ENCODE measurements around the gene UFD1. TPM values are rescaled to one million over a fixed set of nuclear protein-coding genes. Genes with fewer than 3 reads are reported as not detected.

The UFD1 gene
- total and polyA plus RNA-seq, 9 of the 15 experiments (the other 6 are each of a cell fraction or from before 2014, with no cell fraction given) = 238 to 645 (median 363) TPM

DNA sequence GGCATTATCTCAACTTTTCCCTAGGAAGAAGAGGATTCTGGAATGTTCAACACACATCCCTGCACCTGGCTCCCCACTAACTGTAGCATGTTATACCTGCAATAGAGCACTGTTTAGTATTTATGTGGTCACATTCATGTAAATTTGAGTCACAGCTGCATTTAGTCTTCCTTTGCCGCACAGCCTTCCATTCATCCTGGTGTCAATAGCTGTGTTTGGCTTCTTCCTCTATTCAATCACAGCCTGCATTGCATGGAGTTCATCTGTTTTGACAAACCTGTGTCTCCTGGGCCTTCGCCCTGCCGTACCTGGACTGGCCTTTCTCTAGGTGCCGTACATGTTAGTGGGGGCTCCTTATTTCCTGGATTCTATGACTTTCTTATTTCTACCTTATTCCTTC is 27.4 kb downstream of the UFD1 start:
- Histone ChIP-seq H3K9me1 (ENCODE audit: control insufficient read depth, insufficient read depth, low read length) (no peaks in the 10 kb centered on the region), H3K4me3 (no peak overlapping the region), H3K27me3 (ENCODE audit: control insufficient read depth in 2 of 2, insufficient read depth in 2 of 2, low read length in 2 of 2) (no peaks in the 10 kb centered on the region), H4K20me1 (replicated peaks; ENCODE audit: control insufficient read depth, insufficient read depth, low read length) (0 out of 2 replicates have a peak, but pooled peaks cover 5% of the 10 kb centered on the region), H3K27ac (ENCODE audit: extremely low read depth, low read depth, low read length) (no peak overlapping the region), H3K4me1 (replicated peaks in 1 of 2; ENCODE audit: control insufficient read depth in 2 of 2, insufficient read depth in 2 of 2, low read length in 2 of 2) (peaks cover 13 to 24% of the 10 kb centered on the region in 2 experiments), H3K9me3 (replicated peaks; ENCODE audit: control insufficient read depth, insufficient read depth, low read depth, low read length) (no peaks in the 10 kb centered on the region), H3K9ac (ENCODE audit: insufficient read depth in 1 of 2, low read depth in 2 of 2, low read length in 2 of 2) (no peak overlapping the region), H2AFZ (ENCODE audit: low read depth, low read length) (no peak overlapping the region), H3K4me2 (ENCODE audit: insufficient read depth, low read length) (no peak overlapping the region), H3K79me2 (ENCODE audit: control insufficient read depth, insufficient read depth, low read length) (peaks cover 18% of the 10 kb centered on the region), H3K36me3 (ENCODE audit: control insufficient read depth, insufficient read depth, low read length) (peaks cover 87% of the 10 kb centered on the region)
- CTCF ChIA-PET (ENCODE audit: low intra/inter-chr PET ratio) = no interaction called here
- 0 out of 2 replicates have a peak, but pooled peaks have one; percentile 16 for TF ChIP-seq ZNF280B (CRISPR knock-in tag; IDR thresholded peaks at IDR 0.05)
- TF ChIP-seq POLR2AphosphoS5 (IDR thresholded peaks at IDR 0.05; ENCODE audit: control insufficient read depth, insufficient read depth, low read depth, low read length) = peak; percentile 18; the same call in 1 of the 2 replicates
- no peak for TF ChIP-seq RBM14 (IDR thresholded peaks at IDR 0.05; ENCODE audit: borderline replicate concordance, insufficient read depth, low read depth, low read length)
- peak; percentile 53 for TF ChIP-seq WHSC1 (IDR thresholded peaks at IDR 0.05; ENCODE audit: low read length)
- TF ChIP-seq CBX3 (IDR thresholded peaks at IDR 0.05; ENCODE audit: borderline replicate concordance in 1 of 2, low read length in 2 of 2) = peak in 1 of 2 experiments; percentile 37; a peak in 1 of 3 replicates
- POLR2A ChIA-PET = interaction anchor here (0.6 to 11.7 kb wide), 12 partner anchors 9 to 399 kb away, joined by 3 to 284 read pairs (median 5); partner anchors contain the start of genes CDC45, HIRA and MRPL40
- in situ Hi-C loops (cut with MboI) (no loop called here), intact Hi-C loops (cut with micrococcal nuclease) (no loop called here)
- BruUV-seq (replicated peaks) = no TSS peak
- ATAC-seq (no peak), DNase-seq (ENCODE audit: extremely low read depth in 1 of 4, low spot score in 3 of 4) (no peak), FAIRE-seq (no peak)
- 96% methylated on average over 4 of the region's 4 CpGs for WGBS (ENCODE audit: insufficient coverage, low coverage, missing lambda C conversion rate)
